GM21717 (cell line): ENCODE measurements around the gene ST3GAL3.

ENCODE experiments used
- ATAC-seq: cut with Tn5 transposase; IDR thresholded peaks from one replicate; pipeline ENCODE4 v1.9.1; 2021; ENCODE audit warnings: mild to moderate bottlenecking, moderate library complexity; ENCODE audit not compliant: unreplicated experiment

ST3GAL3 gene

DNA sequence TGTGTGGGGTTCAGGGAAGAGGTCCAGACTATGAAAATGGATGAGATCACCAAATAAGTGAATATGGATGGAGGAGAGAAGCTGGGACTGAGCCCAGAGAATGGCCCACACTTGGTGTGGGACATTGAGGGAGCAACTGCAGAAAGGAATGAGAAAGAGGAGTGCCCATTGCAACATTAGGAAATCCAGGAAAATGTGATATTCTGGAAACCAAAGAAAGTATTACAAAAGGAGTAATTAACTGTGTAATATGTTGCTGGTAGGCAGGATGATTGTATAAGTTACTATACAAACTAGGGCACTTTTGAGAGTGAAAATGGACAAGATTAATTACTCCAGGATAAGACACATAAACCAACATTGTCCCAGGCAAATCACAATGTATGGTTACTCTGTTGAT is 166.5 kb downstream of the ST3GAL3 start:
- no peak for ATAC-seq

DNA sequence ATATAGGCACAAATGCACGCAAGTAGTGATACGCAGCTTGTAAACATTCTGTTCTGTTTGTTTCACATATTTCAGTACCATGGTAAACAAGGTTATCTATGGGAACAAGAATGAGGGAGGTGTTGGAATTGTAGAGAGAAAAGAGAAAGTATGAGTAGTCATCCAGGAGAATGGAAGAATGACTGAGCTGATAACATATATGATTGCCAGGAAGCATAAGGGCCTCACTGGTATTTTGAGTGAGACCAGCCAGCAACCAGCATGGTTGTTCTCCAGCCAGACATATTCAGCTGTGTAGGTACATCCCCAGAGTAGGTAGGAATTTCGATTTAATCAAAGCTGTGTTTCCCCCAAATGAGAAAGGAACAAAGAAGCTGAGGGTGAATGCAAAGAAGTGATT is 167.4 kb downstream of the ST3GAL3 start:
- no peak for ATAC-seq

DNA sequence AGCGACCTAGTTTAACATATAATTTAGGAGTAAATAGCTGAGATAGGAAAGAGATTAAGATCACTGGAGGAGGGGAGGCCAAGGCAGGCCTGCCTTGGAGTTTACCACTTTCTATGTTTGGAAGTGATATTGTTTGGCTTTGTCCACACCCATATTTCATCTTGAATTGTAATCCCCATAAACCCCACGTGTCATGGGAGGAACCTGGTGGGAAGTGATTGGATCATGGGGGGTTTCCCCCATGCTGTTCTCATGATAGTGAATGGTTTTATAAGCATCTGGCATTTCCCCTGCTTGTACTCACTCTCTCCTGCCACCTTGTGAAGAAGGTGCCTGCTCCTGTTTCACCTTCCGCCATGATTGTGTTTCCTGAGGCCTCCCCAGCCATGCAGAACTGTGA is 168.0 kb downstream of the ST3GAL3 start:
- ATAC-seq = no peak

DNA sequence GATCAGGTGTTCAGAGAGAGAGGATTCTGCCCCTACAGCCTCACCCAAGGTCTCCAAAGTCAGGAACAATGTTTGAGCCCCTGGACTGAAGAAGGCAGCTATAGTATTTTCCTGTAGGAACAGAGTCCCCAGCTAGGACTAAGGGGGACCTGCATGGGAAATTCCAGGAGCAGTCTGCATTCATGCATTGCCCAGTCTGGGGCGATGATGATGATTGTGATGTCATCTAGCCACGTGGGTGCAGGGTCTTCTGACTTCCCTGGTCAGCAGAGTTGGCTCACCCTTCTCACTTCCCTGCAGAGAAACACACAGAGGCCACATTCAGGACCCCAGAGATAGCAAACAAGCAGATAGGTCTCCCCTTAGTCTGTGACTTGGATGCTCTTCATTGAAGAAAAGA is 169.8 kb downstream of the ST3GAL3 start:
- no peak for ATAC-seq

DNA sequence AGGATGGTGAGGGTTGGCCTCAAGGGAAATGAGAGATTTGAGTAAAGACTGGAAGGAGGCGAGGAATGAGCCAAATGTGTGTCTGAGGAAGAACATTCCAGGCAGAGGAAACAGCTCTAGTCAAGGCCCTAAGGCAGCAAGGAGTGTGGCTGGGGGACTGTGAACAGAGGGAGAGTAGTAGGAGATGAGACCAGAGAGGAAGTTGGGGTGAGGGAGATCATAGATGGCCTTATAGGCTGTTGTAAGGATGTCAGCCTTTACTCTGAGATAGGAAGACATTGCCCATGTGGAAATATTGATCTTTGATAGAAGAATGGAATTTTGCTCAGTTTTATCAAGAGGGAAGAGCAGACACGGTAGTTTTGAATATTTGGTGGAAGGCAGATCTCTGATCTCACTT is 171.1 kb downstream of the ST3GAL3 start:
- no peak for ATAC-seq

DNA sequence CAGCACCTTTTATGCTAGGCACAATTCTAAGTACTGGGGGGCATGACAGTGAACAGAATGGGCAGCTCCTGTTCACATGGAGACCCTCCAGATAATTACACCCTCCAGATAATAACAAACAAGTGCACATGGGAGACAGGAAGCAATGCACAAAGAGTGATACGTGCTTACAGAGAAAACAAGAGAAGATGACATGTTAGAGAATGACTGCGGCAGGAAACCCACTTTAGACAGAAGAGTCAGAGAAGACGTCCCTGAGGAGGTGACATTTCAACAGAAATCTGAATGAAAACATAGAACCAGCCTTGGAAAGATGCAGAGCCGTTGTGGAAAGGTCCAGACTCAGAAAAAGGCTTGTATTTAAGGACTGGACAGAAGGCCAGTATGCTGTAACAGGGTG is 171.5 kb downstream of the ST3GAL3 start:
- ATAC-seq = no peak

DNA sequence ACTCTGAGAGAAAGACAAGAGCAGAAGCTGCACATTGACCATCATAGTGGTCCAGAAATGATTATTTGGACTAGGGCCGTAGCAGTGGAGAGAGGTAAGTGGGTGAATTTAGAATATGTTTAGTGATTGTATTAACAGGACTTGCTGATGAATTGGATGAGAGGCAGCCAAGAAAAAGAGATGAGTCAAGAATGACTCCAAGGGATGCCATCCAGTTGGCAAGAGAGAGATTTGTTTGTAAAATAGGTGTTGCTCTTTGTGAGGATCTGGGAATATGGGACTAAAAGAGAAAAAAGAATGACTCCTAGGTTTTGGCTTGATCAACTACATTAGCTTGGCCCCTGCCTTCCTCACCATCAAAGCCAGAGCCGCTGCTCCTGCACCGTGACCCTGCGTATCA is 172.1 kb downstream of the ST3GAL3 start:
- ATAC-seq = no peak

DNA sequence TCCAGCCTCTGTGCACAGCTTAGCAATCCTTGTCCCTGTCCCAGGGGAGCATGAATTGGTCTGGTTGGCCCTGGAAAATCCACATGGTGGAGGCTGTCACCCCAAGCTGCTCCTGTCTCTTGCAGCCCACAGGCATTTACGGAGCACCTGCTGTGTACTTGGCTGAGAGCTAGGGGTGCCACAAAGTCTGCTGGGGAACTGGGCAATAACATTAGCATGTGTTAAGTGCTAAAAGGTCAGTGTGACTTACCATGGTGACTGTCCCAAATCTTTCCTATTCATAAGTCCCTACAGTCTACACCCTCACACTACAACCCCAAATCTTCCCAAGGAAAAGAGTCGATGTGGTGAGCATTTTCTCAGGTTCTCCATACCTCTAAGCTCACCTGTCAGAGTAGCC is 172.7 kb downstream of the ST3GAL3 start:
- ATAC-seq = no peak

DNA sequence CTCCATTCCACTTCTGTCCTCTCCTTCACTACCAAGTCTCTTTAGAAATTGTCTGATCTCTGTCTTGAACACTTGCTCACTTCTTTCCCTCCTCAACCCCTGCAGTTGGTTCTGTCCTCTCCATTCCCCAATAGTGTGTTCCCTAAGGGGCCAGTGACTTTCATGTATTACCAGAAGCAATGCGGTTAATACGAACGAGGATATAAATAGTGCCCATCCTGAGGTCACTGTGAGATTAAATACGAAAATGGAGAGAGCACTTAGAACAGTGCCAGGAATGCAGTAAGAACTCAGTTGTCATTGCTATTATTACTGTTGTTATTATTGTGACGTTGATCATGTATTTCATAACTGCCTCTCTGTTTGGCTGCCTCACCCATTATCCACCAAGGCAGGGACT is 173.3 kb downstream of the ST3GAL3 start:
- ATAC-seq = no peak

DNA sequence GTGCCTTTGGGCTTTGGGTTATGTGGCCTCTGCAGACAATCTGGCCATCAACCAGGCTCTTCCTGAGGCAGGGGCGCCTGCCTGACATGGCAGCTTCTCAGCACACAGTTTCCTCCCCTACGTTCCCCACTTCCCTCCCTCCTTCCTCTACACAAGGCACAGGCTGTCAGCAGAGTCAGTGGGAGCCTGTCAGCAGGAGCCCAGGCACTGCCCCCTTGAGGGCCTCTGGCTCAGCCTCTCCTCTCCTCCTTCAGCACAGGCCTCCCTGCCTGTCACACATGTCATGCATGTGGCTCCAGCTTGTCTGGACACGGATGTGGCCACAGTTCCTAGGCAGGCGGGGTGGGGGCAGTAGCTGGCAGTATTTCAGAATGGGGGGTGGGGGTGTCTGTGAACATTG is 174.1 kb downstream of the ST3GAL3 start:
- no peak for ATAC-seq

DNA sequence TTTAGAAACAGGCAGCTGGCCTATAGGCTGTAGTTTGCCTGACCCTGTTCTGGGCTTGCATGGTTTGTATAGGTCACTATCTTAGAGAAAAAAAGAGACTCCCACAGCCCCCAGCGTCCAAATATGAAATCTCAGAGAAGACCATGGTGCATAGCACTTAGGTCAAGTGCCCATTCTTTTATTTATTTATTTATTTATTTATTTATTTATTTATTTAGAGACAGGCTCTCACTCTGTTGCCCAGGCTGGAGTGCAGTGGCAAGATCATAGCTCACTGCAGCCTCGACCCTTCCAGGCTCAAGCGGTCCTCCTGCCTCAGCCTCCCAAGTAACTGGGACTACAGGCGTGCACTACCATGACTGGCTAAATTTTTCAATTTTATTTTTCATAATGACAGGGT is 175.4 kb downstream of the ST3GAL3 start:
- no peak for ATAC-seq

DNA sequence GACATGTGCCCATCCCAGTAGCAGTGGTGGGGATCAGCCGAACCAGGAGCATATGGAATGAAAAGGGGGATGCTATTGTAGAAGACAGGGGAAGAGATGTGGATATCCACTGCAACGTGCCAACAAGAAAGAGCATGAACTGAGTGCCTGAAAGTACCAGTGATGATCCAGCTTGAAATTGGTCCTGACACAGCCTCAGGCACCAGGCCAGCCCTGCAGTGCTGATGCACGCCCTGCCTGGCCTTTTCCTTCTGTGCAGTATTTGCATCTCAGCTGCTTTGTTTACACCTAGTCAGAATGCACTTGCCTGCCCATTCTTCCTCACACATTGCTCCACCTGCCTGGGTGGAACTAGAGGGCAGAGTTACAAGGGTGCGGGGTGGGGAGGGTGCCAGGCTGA is 176.0 kb downstream of the ST3GAL3 start:
- no peak for ATAC-seq

DNA sequence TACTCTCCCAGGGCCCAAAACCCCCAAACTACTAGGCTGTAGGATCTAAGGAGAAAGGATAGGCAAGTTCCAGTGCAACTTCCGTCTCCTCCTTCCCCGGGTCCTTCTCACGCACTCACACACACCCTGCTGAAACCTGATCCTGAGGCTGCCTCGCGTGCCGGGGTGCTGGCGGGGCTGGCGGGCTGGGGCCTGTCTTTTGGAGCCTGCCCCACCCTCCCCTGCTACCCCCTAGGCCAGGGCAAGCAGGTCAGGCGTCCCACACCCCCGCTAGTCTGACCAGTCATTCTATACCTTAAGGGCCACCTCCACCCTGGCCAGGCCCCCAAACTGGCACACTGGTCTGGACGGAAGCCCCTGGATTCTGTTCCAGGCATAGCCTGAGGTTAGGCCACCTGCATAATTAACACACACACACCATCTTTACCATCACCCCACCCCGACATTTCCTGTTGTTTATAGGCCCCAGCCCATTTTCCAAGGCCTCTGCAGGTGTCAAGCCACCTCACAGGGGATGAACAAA is 178.0 kb downstream of the ST3GAL3 start:
- no peak for ATAC-seq

DNA sequence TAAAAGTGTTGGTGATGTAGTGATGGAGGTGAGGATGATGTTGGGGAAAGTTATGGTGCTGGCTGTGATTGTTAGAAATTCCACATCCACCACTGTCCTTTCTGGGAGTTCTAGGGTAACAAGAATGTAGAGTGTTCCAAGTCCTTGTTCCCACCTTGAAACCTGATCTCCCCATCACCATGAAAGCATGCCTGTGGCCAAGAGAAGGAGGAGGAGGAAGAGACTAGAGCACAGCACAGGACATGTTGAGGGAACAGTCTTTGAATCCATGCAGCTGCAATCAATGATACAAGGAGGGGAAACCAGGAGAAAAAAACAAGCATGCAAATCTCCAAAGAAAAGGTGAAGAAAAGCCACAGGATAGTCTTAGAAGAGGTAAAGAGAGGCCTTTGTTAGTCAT is 180.4 kb downstream of the ST3GAL3 start:
- no peak for ATAC-seq

DNA sequence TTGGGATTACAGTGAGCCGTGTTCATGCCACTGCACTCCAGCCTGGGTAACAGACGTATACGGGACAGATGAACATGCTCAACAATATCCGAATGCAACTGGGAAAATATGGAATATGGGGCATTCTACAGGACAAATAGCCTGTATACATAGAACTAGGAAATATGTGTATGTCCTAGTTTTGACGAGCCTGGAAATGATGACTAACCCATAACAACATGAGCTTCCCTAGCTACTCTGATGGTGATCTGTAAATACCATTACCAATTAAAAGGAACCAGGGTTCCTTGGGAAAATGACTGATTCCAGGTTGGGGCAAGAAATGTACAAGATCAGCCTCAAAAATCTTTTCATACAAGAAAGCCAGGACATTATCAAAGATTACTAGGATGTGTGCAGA is 183.5 kb downstream of the ST3GAL3 start:
- ATAC-seq = no peak

DNA sequence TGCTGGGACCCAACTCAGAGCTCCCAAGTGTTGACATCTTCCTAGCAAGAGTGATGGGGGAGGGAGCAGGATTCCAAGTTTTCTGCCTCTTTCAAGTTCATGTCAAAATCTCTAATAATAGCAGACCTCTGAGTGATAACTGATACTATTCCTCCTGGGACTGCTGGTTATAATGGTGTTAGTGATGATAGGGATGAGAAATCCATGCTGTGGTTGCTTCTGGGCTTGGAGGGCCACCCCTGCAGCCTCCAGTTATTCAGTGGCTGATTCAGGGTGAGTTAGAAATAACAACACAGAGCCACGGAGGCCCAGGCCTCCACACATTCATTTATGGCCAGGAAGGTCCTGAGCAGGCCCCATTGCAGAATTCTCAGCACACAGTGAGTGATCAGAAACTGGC is 185.7 kb downstream of the ST3GAL3 start:
- no peak for ATAC-seq

DNA sequence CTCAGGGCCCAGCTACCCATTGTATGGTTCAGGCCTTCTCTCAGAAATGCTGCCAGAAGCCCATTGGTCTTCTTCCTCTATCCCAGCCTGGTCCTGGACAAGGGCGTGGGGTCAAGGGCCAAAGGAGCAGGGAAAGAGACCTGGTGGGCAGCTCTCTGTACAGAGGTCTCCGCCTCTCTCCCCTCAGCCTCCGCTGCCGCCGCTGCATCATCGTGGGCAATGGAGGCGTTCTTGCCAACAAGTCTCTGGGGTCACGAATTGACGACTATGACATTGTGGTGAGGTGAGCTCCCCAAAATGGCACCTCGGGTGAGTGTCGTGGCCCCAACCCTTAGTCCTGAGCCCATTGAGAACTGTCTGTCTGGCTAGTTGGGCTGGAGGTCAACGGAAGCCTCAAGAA is 191.6 kb downstream of the ST3GAL3 start:
- no peak for ATAC-seq

DNA sequence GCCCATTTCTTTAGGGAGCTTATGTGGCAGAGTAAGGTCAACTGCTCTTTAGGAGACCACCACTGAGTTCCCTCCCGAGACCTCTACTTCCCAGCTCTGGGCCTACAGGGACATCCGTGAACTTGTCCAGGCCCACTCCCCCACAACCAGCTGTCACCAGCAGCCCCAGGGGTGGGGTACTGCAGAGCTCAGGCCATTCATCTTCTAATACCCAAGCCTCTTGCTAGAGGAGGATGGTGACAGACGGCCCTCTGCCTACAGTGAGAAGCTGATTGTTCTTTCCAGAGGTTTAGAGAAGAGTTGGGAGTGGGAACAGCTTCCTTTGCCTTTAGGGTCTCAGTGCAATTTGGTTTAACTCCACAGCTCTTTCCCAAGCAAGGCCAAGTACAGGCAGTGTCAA is 193.1 kb downstream of the ST3GAL3 start:
- no peak for ATAC-seq

DNA sequence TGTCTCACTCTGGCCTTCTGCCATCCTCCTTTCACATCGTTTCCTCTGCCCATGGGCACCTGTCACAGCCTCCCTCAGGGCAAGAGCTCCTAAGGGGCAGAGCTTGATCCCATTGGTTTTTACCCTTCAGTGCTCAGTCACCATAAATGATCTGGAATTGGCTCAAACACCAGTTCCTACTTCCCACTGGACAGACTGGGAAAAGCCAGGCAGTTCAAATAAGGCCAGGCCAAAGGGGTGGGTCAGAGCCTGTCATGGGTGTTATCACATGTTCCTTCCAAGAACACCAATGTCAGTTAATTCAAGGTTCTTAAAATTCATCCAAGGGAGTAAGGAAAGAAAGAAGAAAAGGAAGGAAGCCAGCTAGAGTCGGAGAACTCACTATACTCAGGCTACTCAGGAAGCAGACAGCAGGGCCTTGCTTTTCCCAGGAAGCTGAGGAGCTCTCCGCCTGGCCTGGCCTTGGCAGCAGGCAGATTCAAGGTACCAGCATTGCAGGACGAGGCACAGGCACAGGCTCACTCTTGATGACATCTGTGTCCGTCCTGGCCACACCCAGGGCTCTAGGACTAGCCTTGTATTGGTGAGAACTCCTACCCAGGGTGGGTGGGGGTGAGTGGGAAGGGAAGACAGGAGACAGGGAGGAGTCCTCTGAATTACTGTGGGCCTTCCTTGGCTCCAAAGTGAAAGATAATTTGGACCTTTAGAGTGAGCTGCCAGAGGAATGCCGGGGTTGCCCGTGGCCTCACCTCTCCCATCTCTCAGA is 194.0 kb downstream of the ST3GAL3 start:
- no peak for ATAC-seq

DNA sequence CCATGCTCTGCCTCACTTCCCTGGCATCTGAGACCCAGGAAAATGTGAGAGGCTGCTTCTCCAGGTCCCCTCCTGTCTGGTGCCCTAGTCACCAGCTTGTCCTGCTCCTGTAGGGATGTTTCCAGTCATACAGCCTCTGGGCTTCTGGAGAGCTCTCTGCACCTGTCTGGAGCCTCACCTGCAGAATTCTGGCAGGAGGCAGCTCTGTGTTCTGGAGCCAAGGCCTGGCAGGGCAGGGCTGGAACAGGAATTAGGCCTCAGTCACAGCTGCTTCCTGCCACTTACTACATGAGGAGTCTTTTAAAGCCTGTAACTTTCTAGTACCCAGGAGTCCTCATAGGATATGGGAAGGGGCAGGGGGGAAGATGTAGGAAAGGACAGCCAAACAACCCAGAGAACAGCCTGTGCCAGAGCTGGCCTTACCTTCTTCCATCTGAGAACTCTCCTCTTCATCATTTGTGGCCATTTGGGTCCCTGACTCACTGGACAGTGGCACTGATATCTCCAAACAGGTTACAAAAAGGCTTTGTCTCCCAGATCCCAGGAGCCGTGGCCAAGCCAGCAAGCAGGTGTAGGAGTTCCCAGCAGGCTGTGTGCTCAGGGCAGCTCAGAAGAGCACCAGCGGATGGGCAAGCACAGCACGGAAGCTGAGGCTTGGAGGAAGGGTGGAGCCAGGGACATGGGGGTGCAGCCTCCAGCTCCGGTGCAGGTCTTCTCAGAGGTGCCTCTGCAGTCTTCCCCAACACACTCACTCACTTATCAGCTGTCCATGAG is 194.9 kb downstream of the ST3GAL3 start:
- ATAC-seq = no peak

DNA sequence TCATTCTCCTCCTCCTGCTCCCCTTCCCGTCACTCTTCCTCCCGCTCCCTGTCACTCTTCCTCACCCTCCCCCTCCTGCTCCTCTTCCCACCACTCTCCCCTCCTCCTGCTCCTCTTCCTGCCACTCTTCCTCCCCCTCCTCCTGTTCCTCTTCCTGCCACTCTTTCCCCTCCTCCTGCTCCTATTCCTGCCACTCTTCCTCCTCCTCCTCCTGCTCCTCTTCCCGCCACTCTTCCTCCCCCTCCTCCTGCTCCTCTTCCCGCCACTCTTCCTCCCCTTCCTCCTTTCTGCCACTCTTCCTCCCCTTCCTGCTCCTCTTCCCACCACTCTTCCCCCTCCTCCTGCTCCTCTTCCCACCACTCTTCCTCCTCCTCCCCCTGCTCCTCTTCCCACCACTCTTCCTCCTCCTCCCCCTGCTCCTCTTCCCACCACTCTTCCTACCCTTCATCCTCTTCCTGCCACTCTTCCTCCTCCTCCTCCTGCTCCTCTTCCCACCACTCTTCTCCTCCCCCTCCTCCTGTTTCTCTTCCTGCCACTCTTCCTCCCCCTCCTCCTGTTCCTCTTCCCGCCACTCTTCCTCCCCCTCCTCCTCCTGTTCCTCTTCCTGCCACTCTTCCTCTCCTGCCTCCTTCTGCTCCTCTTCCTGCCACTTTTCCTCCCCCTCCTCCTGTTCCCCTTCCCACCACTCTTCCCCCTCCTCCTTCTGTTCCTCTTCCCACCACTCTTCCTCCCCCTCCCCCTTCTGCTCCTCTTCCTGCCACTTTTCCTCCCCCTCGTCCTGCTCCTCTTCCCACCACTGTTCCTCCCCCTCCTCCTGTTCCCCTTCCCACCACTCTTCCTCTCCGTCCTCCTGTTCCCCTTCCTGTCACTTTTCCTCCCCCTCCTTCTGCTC is 197.6 kb downstream of the ST3GAL3 start:
- ATAC-seq = no peak
